ENCODE data around the gene NOC2L. TPM values are rescaled to one million over a fixed set of nuclear protein-coding genes. Genes with fewer than 3 reads are reported as not detected.
A peak's percentile ranks its signal among the peaks of the same experiment; 100 is the strongest.

Gene NOC2L
- total RNA-seq, 1 donor from 2014 or later, result 95.5 TPM

GRCh38 chr1:959731-960362 is 791 bp upstream of the NOC2L start:
- peak overlapping the region; percentile 89 for H3K4me3 Mint-ChIP-seq
- ATAC-seq (ENCODE audit: low read depth), result no peak
- DNase-seq, result no peak
- H3K27me3 Mint-ChIP-seq, result no peaks in the 10 kb centered on the region
- CTCF ChIA-PET, result no interaction called here
- H3K9me3 Mint-ChIP-seq, result no peaks in the 10 kb centered on the region
- POLR2A ChIA-PET, result interaction anchor here (0.9 to 1.5 kb wide), 3 partner anchors 16 to 949 kb away, joined by 3 to 9 read pairs (median 6); no protein-coding TSS in a partner anchor
- TF ChIP-seq, protein P1, sequence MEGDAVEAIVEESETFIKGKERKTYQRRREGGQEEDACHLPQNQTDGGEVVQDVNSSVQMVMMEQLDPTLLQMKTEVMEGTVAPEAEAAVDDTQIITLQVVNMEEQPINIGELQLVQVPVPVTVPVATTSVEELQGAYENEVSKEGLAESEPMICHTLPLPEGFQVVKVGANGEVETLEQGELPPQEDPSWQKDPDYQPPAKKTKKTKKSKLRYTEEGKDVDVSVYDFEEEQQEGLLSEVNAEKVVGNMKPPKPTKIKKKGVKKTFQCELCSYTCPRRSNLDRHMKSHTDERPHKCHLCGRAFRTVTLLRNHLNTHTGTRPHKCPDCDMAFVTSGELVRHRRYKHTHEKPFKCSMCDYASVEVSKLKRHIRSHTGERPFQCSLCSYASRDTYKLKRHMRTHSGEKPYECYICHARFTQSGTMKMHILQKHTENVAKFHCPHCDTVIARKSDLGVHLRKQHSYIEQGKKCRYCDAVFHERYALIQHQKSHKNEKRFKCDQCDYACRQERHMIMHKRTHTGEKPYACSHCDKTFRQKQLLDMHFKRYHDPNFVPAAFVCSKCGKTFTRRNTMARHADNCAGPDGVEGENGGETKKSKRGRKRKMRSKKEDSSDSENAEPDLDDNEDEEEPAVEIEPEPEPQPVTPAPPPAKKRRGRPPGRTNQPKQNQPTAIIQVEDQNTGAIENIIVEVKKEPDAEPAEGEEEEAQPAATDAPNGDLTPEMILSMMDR (IDR thresholded peaks at IDR 0.05), result no peak
- intact Hi-C loops (cut with micrococcal nuclease), result loop anchor here (1.0 to 5.0 kb wide), 5 partner anchors 7 to 415 kb away; partner anchors contain the start of genes AURKAIP1, C1orf159 and PUSL1
- H3K36me3 Mint-ChIP-seq (ENCODE audit: low read depth), result peaks cover 33% of the 10 kb centered on the region
- peaks cover 28% of the 10 kb centered on the region for H3K4me1 Mint-ChIP-seq
- H3K27ac Mint-ChIP-seq, result peak overlapping the region; percentile 41

DNA sequence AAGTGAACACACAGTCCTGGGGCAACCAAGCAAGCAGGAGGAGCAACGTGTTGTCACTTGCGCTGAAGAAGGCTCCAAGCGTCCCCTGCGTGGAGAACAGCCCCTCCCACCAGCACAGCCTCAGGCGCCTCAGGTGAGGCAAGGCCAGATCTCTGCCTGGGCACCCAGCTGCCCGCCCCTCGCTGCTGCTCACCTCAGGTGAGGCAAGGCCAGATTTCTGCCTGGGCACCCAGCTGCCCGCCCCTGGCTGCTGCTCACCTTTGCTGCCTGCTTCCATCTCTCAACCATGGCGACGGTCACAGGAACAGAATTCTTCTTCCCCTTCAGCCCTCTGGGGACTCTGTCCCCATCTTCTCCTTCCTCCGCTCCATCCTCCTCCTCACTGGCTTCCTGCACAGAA is 2.4 kb downstream of the NOC2L start:
- intact Hi-C loops (cut with micrococcal nuclease), result no loop called here
- H3K36me3 Mint-ChIP-seq (ENCODE audit: low read depth), result peaks cover 62% of the 10 kb centered on the region
- CTCF ChIA-PET, result interaction anchor here (0.8 kb wide), 1 partner anchor 19 kb away, joined by 3 read pairs; no protein-coding TSS in a partner anchor

GRCh38 chr1:955474-955873 is 3.6 kb downstream of the NOC2L start:
- ATAC-seq (ENCODE audit: low read depth) (no peak), DNase-seq (no peak)
- H3K4me3 Mint-ChIP-seq, result no peak overlapping the region
- peaks cover 24% of the 10 kb centered on the region for H3K4me1 Mint-ChIP-seq
- intact Hi-C loops (cut with micrococcal nuclease), result no loop called here
- TF ChIP-seq, protein P1 (IDR thresholded peaks at IDR 0.05), result no peak
- H3K27me3 Mint-ChIP-seq, result no peaks in the 10 kb centered on the region
- H3K27ac Mint-ChIP-seq, result no peak overlapping the region
- CTCF ChIA-PET, result no interaction called here
- peaks cover 73% of the 10 kb centered on the region for H3K36me3 Mint-ChIP-seq (ENCODE audit: low read depth)
- no peaks in the 10 kb centered on the region for H3K9me3 Mint-ChIP-seq
- POLR2A ChIA-PET, result interaction anchor here (1.5 kb wide), 1 partner anchor 15 kb away, joined by 5 read pairs; no protein-coding TSS in a partner anchor

More for the DNA sequence above, 2.4 kb downstream of the NOC2L start:
- POLR2A ChIA-PET, result interaction anchor here (1.5 kb wide), 1 partner anchor 16 kb away, joined by 5 read pairs; no protein-coding TSS in a partner anchor
- DNase-seq, result no peak
- H3K4me1 Mint-ChIP-seq, result peaks cover 26% of the 10 kb centered on the region
- no peaks in the 10 kb centered on the region for H3K27me3 Mint-ChIP-seq
- no peaks in the 10 kb centered on the region for H3K9me3 Mint-ChIP-seq
- no peak for ATAC-seq (ENCODE audit: low read depth)
- TF ChIP-seq, protein P1 (IDR thresholded peaks at IDR 0.05), result no peak
- H3K27ac Mint-ChIP-seq, result no peak overlapping the region
- H3K4me3 Mint-ChIP-seq, result no peak overlapping the region

GRCh38 chr1:954927-955326 is 4.1 kb downstream of the NOC2L start:
- no peak for DNase-seq
- TF ChIP-seq, protein P1 (IDR thresholded peaks at IDR 0.05), result no peak
- H3K9me3 Mint-ChIP-seq, result no peaks in the 10 kb centered on the region
- no peak for ATAC-seq (ENCODE audit: low read depth)
- no peak overlapping the region for H3K27ac Mint-ChIP-seq
- peaks cover 79% of the 10 kb centered on the region for H3K36me3 Mint-ChIP-seq (ENCODE audit: low read depth)
- ChIA-PET POLR2A (no interaction called here), CTCF (no interaction called here)
- H3K4me1 Mint-ChIP-seq, result peaks cover 22% of the 10 kb centered on the region
- H3K27me3 Mint-ChIP-seq, result no peaks in the 10 kb centered on the region
- H3K4me3 Mint-ChIP-seq, result no peak overlapping the region
- intact Hi-C loops (cut with micrococcal nuclease), result no loop called here

- no peak for DNase-seq
- Mint-ChIP-seq H3K9me3 (no peaks in the 10 kb centered on the region), H3K36me3 (ENCODE audit: low read depth) (peaks cover 91% of the 10 kb centered on the region), H3K4me3 (no peak overlapping the region), H3K27me3 (no peaks in the 10 kb centered on the region), H3K4me1 (peaks cover 22% of the 10 kb centered on the region), H3K27ac (no peak overlapping the region)
- ATAC-seq (ENCODE audit: low read depth), result no peak
- TF ChIP-seq, protein P1 (IDR thresholded peaks at IDR 0.05), result no peak
- CTCF ChIA-PET, result no interaction called here
- intact Hi-C loops (cut with micrococcal nuclease), result no loop called here
- POLR2A ChIA-PET, result no interaction called here
These were observed 5.3 kb downstream of the NOC2L start for GRCh38 chr1:953524-954320.

All from activated B cell treated with CpG ODN at 0.5 μM for 24 hours (primary cell).